ENCODE measurements around the gene MARK3.

- TF ChIP-seq CTCF (IDR thresholded peaks at IDR 0.05) (no peak), POLR2A (IDR thresholded peaks at IDR 0.05) (no peak)
Measured at GRCh38 chr14:103476631-103477030, 91.4 kb downstream of the MARK3 start.
